Mesangial cell (primary cell): ENCODE results near the gene PHTF1. TPM values are rescaled to one million over a fixed set of nuclear protein-coding genes. Genes with fewer than 3 reads are reported as not detected.

Experiments
- total RNA-seq: library from RNA; depleted of rRNA; stranded (reverse); fragments of >200 nt; gene quantifications from 2 replicates; pipeline ENCODE4 v1.2.3, GENCODE V29; 2015

Gene PHTF1
- total RNA-seq, result 21.8 and 23.3 TPM in 2 replicates

GRCh38 chr1:113759333-113760101 lies at the start of gene PHTF1:
Gene PHTF1, minus strand, starts transcription at chr1:113759486. Its CDS starts 783 bp downstream, at chr1:113758703.

Other genes with a start within 250 kb of the PHTF1 start
- 6.5 and 12.7 TPM in 2 replicates for gene RSBN1, start 53.0 kb upstream of the PHTF1 start, total RNA-seq
- gene PTPN22, start 112.2 kb upstream of the PHTF1 start, total RNA-seq, result 0.33 and 0.76 TPM in 2 replicates
- gene BCL2L15, start 128.1 kb upstream of the PHTF1 start, total RNA-seq, result 0.76 TPM in 1 of 2 replicates, not detected in the other
- gene AP4B1, start 145.3 kb upstream of the PHTF1 start, total RNA-seq, result 14.3 and 15.3 TPM in 2 replicates
- gene DCLRE1B, start 145.8 kb upstream of the PHTF1 start, total RNA-seq, result 6.3 and 11.7 TPM in 2 replicates
- gene HIPK1, start 169.8 kb upstream of the PHTF1 start, total RNA-seq, result 23.8 and 26.2 TPM in 2 replicates
- gene OLFML3, start 220.0 kb upstream of the PHTF1 start, total RNA-seq, result 4.9 and 53.6 TPM in 2 replicates